Caco-2 (cell line): ENCODE results near the gene SOX5. TPM values are rescaled to one million over a fixed set of nuclear protein-coding genes. Genes with fewer than 3 reads are reported as not detected.

ENCODE experiments used
- BruUV-seq: library from RNA; stranded (reverse); fragments of 400-500 nt; replicated peaks from 2 replicates; lab custom pipeline; 2021; lab: Mats Ljungman, UMichigan
- CTCF ChIA-PET: fragments of 300-600 bp; sonication (Branson Sonifier 250); formaldehyde crosslinking; loops from one replicate; lab custom pipeline; 2022; ENCODE audit warnings: antibody characterized with exemption; lab: Charles Lee
- POLR2A ChIA-PET: fragments of 300-600 bp; sonication (Branson Sonifier 250); formaldehyde crosslinking; loops from one replicate; lab custom pipeline; 2022; ENCODE audit warnings: antibody characterized with exemption; lab: Charles Lee
- DNase-seq, 2 experiments: peaks; one replicate each; pipeline versions ENCODE4 v3.0.0 to v3.0.0-alpha.2; 2020 to 2022
- H3K27me3 ChIP-seq: replicated peaks from 2 replicates; pipeline ENCODE4 v1.6.0; 2011; ENCODE audit warnings: low read length; ENCODE audit not compliant: control insufficient read depth, insufficient read depth
- H3K36me3 ChIP-seq: 2 replicates; pipeline ENCODE4 v1.5.1; 2011; ENCODE audit warnings: low read length; ENCODE audit not compliant: control insufficient read depth, insufficient read depth
- H3K4me1 ChIP-seq: fragments of 250-450 bp; sonication (Bioruptor Pico); 2 replicates; pipeline ENCODE4 v1.5.1; 2020; ENCODE audit warnings: mild to moderate bottlenecking
- H3K4me3 ChIP-seq: 2 replicates; pipeline ENCODE4 v1.5.1; 2011; ENCODE audit warnings: low read depth, mild to moderate bottlenecking, control low read depth, low read length
- H3K9me3 ChIP-seq: fragments of 250-450 bp; sonication (Bioruptor Pico); 2 replicates; pipeline ENCODE4 v1.5.1; 2020; ENCODE audit warnings: mild to moderate bottlenecking, moderate library complexity
- H3K27ac Mint-ChIP-seq: one replicate; pipeline ENCODE4 v1.8.0; 2022; ENCODE audit warnings: mixed read lengths; ENCODE audit not compliant: unreplicated experiment
- H3K27me3 Mint-ChIP-seq: one replicate; pipeline ENCODE4 v1.8.0; 2022; ENCODE audit warnings: mixed read lengths; ENCODE audit not compliant: insufficient read depth, unreplicated experiment
- H3K36me3 Mint-ChIP-seq: one replicate; pipeline ENCODE4 v1.8.0; 2022; ENCODE audit warnings: mild to moderate bottlenecking, mixed read lengths; ENCODE audit not compliant: insufficient read depth, unreplicated experiment
- H3K4me1 Mint-ChIP-seq: one replicate; pipeline ENCODE4 v1.8.0; 2022; ENCODE audit warnings: low read depth, mixed read lengths; ENCODE audit not compliant: unreplicated experiment
- H3K4me3 Mint-ChIP-seq: one replicate; pipeline ENCODE4 v1.8.0; 2022; ENCODE audit warnings: mild to moderate bottlenecking, moderate library complexity, mixed read lengths; ENCODE audit not compliant: unreplicated experiment
- H3K9me3 Mint-ChIP-seq: one replicate; pipeline ENCODE4 v1.8.0; 2022; ENCODE audit warnings: mixed read lengths; ENCODE audit not compliant: unreplicated experiment
- intact Hi-C: fragments of 100-400 bp; cut with micrococcal nuclease; formaldehyde crosslinking; loops from one replicate; pipeline ENCODE4 v1.10.0; 2022; ENCODE audit not compliant: unreplicated experiment
- total RNA-seq: library from RNA; stranded (reverse); gene quantifications from 2 replicates; pipeline ENCODE4 v1.2.3, GENCODE V29; 2022
- TF ChIP-seq, protein P1 (sequence below), 2 experiments: fragments of 200-600 bp in 1 of 2; IDR thresholded peaks; 1 replicate in 1 of 2; 2 replicates in 1 of 2; pipeline versions ENCODE4 v1.5.1 to v1.8.0; 2011 to 2022; ENCODE audit warnings: antibody characterized with exemption in 1 of 2, control low read depth in 1 of 2, inconsistent platforms in 1 of 2, low read depth in 1 of 2, low read length in 1 of 2, mild to moderate bottlenecking in 1 of 2, moderate library complexity in 1 of 2; ENCODE audit not compliant: insufficient read depth in 1 of 2, severe bottlenecking in 1 of 2, unreplicated experiment in 1 of 2

The SOX5 gene
- total RNA-seq, 1 experiment from 2014 or later: 15.4 TPM

DNA sequence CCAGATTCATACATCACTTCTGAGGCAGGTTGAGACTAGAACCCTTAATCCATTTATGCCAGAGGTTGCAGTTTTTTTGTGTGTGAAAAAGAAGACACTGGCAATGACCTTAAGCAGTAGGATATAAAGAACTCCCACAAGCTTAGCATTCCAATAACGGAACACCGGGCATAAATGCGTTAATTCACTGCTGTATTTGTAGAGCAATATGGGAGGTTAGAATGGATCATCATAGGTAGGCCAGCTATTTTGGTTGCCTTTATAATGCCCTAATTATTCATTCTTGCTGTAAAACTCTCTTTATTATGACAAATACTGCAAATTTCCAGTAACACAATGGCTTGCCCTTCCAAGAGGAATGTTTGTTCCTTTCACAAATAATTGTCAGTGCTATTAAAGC lies 322.7 kb downstream of the SOX5 start:
- ChIA-PET POLR2A (no interaction called here), CTCF (no interaction called here)
- H3K4me3 Mint-ChIP-seq: no peak overlapping the region
- H3K4me1 Mint-ChIP-seq: no peaks in the 10 kb centered on the region
- Histone ChIP-seq H3K27me3 (no peaks in the 10 kb centered on the region), H3K4me3 (no peak overlapping the region), H3K4me1 (no peaks in the 10 kb centered on the region), H3K36me3 (no peaks in the 10 kb centered on the region), H3K9me3 (no peaks in the 10 kb centered on the region)
- BruUV-seq: no TSS peak
- H3K9me3 Mint-ChIP-seq: no peaks in the 10 kb centered on the region
- TF ChIP-seq, protein P1, sequence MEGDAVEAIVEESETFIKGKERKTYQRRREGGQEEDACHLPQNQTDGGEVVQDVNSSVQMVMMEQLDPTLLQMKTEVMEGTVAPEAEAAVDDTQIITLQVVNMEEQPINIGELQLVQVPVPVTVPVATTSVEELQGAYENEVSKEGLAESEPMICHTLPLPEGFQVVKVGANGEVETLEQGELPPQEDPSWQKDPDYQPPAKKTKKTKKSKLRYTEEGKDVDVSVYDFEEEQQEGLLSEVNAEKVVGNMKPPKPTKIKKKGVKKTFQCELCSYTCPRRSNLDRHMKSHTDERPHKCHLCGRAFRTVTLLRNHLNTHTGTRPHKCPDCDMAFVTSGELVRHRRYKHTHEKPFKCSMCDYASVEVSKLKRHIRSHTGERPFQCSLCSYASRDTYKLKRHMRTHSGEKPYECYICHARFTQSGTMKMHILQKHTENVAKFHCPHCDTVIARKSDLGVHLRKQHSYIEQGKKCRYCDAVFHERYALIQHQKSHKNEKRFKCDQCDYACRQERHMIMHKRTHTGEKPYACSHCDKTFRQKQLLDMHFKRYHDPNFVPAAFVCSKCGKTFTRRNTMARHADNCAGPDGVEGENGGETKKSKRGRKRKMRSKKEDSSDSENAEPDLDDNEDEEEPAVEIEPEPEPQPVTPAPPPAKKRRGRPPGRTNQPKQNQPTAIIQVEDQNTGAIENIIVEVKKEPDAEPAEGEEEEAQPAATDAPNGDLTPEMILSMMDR (IDR thresholded peaks at IDR 0.05; ENCODE audit: insufficient read depth in 1 of 2, low read depth in 1 of 2, low read length in 1 of 2, severe bottlenecking in 1 of 2, unreplicated experiment in 1 of 2): no peak
- no peaks in the 10 kb centered on the region for H3K27me3 Mint-ChIP-seq
- H3K27ac Mint-ChIP-seq: no peak overlapping the region
- no peak for DNase-seq
- intact Hi-C loops: no loop called here
- H3K36me3 Mint-ChIP-seq: no peaks in the 10 kb centered on the region

- no peaks in the 10 kb centered on the region for H3K9me3 ChIP-seq
- no peaks in the 10 kb centered on the region for H3K36me3 ChIP-seq
- DNase-seq: no peak
- no peaks in the 10 kb centered on the region for H3K9me3 Mint-ChIP-seq
- no peaks in the 10 kb centered on the region for H3K4me1 Mint-ChIP-seq
- intact Hi-C loops: no loop called here
- TF ChIP-seq, protein P1 (IDR thresholded peaks at IDR 0.05; ENCODE audit: insufficient read depth in 1 of 2, low read depth in 1 of 2, low read length in 1 of 2, severe bottlenecking in 1 of 2, unreplicated experiment in 1 of 2): no peak
- BruUV-seq: no TSS peak
- H3K27me3 Mint-ChIP-seq: no peaks in the 10 kb centered on the region
- H3K36me3 Mint-ChIP-seq: no peaks in the 10 kb centered on the region
- H3K4me1 ChIP-seq: no peaks in the 10 kb centered on the region
- H3K4me3 ChIP-seq: no peak overlapping the region
- CTCF ChIA-PET: no interaction called here
- H3K27ac Mint-ChIP-seq: no peak overlapping the region
- H3K4me3 Mint-ChIP-seq: no peak overlapping the region
- POLR2A ChIA-PET: interaction anchor here (0.5 kb wide), 1 partner anchor 130 kb away, joined by 3 read pairs; no protein-coding TSS in a partner anchor
- no peaks in the 10 kb centered on the region for H3K27me3 ChIP-seq
Measured at GRCh38 chr12:23621900-23622299, 327.6 kb downstream of the SOX5 start.

- no peaks in the 10 kb centered on the region for H3K36me3 Mint-ChIP-seq
Measured at GRCh38 chr12:23618718-23619117, 330.8 kb downstream of the SOX5 start.

More at GRCh38 chr12:23618718-23619117, 330.8 kb downstream of the SOX5 start:
- ChIA-PET CTCF (no interaction called here), POLR2A (no interaction called here)
- H3K27ac Mint-ChIP-seq: no peak overlapping the region
- Histone ChIP-seq H3K27me3 (no peaks in the 10 kb centered on the region), H3K4me3 (no peak overlapping the region), H3K4me1 (no peaks in the 10 kb centered on the region), H3K9me3 (no peaks in the 10 kb centered on the region), H3K36me3 (no peaks in the 10 kb centered on the region)
- no TSS peak for BruUV-seq
- TF ChIP-seq, protein P1 (IDR thresholded peaks at IDR 0.05; ENCODE audit: insufficient read depth in 1 of 2, low read depth in 1 of 2, low read length in 1 of 2, severe bottlenecking in 1 of 2, unreplicated experiment in 1 of 2): no peak
- H3K27me3 Mint-ChIP-seq: no peaks in the 10 kb centered on the region
- no peaks in the 10 kb centered on the region for H3K4me1 Mint-ChIP-seq
- intact Hi-C loops: no loop called here
- H3K9me3 Mint-ChIP-seq: no peaks in the 10 kb centered on the region
- no peak overlapping the region for H3K4me3 Mint-ChIP-seq
- DNase-seq: no peak
